Fibroblast of lung (primary cell): Measurements from ENCODE around the gene ZNF467. TPM values are rescaled to one million over a fixed set of nuclear protein-coding genes. Genes with fewer than 3 reads are reported as not detected.

Source experiments
- DNase-seq, 2 donors: peaks; one replicate each; pipeline versions ENCODE4 v3.0.0 to v3.0.0-alpha.2; 2010; ENCODE audit warnings: low read depth in 2 of 2
- H2AFZ ChIP-seq: 2 replicates; pipeline ENCODE4 v1.5.1; 2012; ENCODE audit warnings: low read length, control low read depth, inconsistent platforms
- H3K27ac ChIP-seq: 2 replicates; pipeline ENCODE4 v1.5.1; 2011; ENCODE audit warnings: low read length, control low read depth; ENCODE audit not compliant: insufficient read depth
- H3K27me3 ChIP-seq: 2 replicates; pipeline ENCODE4 v1.5.1; 2011; ENCODE audit warnings: mild to moderate bottlenecking, low read length; ENCODE audit not compliant: control insufficient read depth, insufficient read depth
- H3K36me3 ChIP-seq: 2 replicates; pipeline ENCODE4 v1.5.1; 2011; ENCODE audit warnings: low read length; ENCODE audit not compliant: control insufficient read depth, insufficient read depth
- H3K4me1 ChIP-seq: 2 replicates; pipeline ENCODE4 v1.5.1; 2011; ENCODE audit warnings: low read length; ENCODE audit not compliant: control insufficient read depth, insufficient read depth; ENCODE audit errors: extremely low read depth
- H3K4me2 ChIP-seq: 2 replicates; pipeline ENCODE4 v1.5.1; 2011; ENCODE audit warnings: low read length, control low read depth; ENCODE audit not compliant: insufficient read depth; ENCODE audit errors: extremely low read depth
- H3K4me3 ChIP-seq, 4 experiments: fragments of 200-600 bp in 1 of 4; sonication (generic) in 1 of 4; replicated peaks in 1 of 4; 2 replicates each; pipeline ENCODE4 v1.5.1; 2011 to 2016; ENCODE audit warnings: low read length in 4 of 4, low read depth in 3 of 4, mild to moderate bottlenecking in 3 of 4, control low read depth in 2 of 4, inconsistent platforms in 1 of 4, mixed read lengths in 1 of 4; ENCODE audit not compliant: insufficient read depth in 1 of 4; ENCODE audit errors: control extremely low read depth in 1 of 4
- H3K79me2 ChIP-seq: 2 replicates; pipeline ENCODE4 v1.5.1; 2012; ENCODE audit warnings: mild to moderate bottlenecking, low read length, inconsistent platforms; ENCODE audit not compliant: control insufficient read depth, insufficient read depth
- H3K9ac ChIP-seq: 2 replicates; pipeline ENCODE4 v1.5.1; 2011; ENCODE audit warnings: mild to moderate bottlenecking, low read length, control low read depth; ENCODE audit not compliant: insufficient read depth
- H3K9me3 ChIP-seq: 2 replicates; pipeline ENCODE4 v1.5.1; 2012; ENCODE audit warnings: low read depth, low read length; ENCODE audit not compliant: control insufficient read depth, insufficient read depth
- H4K20me1 ChIP-seq: 2 replicates; pipeline ENCODE4 v1.5.1; 2011; ENCODE audit warnings: low read length; ENCODE audit not compliant: control insufficient read depth, insufficient read depth; ENCODE audit errors: extremely low read depth
- CTCF ChIP-seq, 2 donors: IDR thresholded peaks in 1 of 2; conservative IDR thresholded peaks in 1 of 2; 1 replicate in 1 of 2; 2 replicates in 1 of 2; pipeline ENCODE4 v1.5.1; 2011 to 2012; ENCODE audit warnings: low read length in 2 of 2, control low read depth in 1 of 2, inconsistent platforms in 1 of 2, low read depth in 1 of 2, mild to moderate bottlenecking in 1 of 2
- EZH2 ChIP-seq: IDR thresholded peaks from 2 replicates; pipeline ENCODE4 v1.5.1; 2012; ENCODE audit warnings: low read length, control low read depth, mild to moderate bottlenecking; ENCODE audit errors: missing control alignments
- polyA plus RNA-seq, 2 donors: library from polyadenylated mRNA; depleted of rRNA in 1 of 2; stranded (reverse) in 1 of 2; unstranded in 1 of 2; fragments of >200 nt; gene quantifications; 2 replicates each; pipeline ENCODE4 v1.2.1, GENCODE V29; 2011 to 2012; ENCODE audit warnings: missing spikeins in 1 of 2
- total RNA-seq: library from RNA; depleted of rRNA; stranded (reverse); fragments of >200 nt; gene quantifications from 2 replicates; pipeline ENCODE4 v1.2.1, GENCODE V29; 2014

Gene ZNF467
- total and polyA plus RNA-seq, 2 donors (not counting 1 experiment from before 2014, with no cell fraction given): 0.89 to 1.3 TPM

GRCh38 chr7:149779502-149779805 lies 6.1 kb upstream of the ZNF467 start:
- no peaks in the 10 kb centered on the region for H3K36me3 ChIP-seq
- H2AFZ ChIP-seq: no peak overlapping the region
- no peak for DNase-seq
- no peaks in the 10 kb centered on the region for H3K9me3 ChIP-seq
- no peaks in the 10 kb centered on the region for H4K20me1 ChIP-seq
- no peak overlapping the region for H3K4me2 ChIP-seq
- no peak overlapping the region for H3K9ac ChIP-seq
- no peaks in the 10 kb centered on the region for H3K79me2 ChIP-seq
- H3K4me3 ChIP-seq: no peak overlapping the region
- H3K4me1 ChIP-seq: no peaks in the 10 kb centered on the region
- H3K27me3 ChIP-seq: peaks cover 6% of the 10 kb centered on the region
- no peak for TF ChIP-seq EZH2
- TF ChIP-seq CTCF (conservative IDR thresholded peaks at IDR 0.05 in 1 of 2, IDR thresholded peaks at IDR 0.05 in 1 of 2; ENCODE audit: low read depth in 1 of 2, low read length in 2 of 2): no peak
- H3K27ac ChIP-seq: no peak overlapping the region

GRCh38 chr7:149778696-149779501 lies 5.5 kb upstream of the ZNF467 start:
- no peak overlapping the region for H3K4me3 ChIP-seq
- H3K4me2 ChIP-seq: no peak overlapping the region
- H3K9ac ChIP-seq: no peak overlapping the region
- no peaks in the 10 kb centered on the region for H3K79me2 ChIP-seq
- no peaks in the 10 kb centered on the region for H3K9me3 ChIP-seq
- H2AFZ ChIP-seq: no peak overlapping the region
- no peaks in the 10 kb centered on the region for H4K20me1 ChIP-seq
- no peaks in the 10 kb centered on the region for H3K4me1 ChIP-seq
- peaks cover 10% of the 10 kb centered on the region for H3K27me3 ChIP-seq
- no peak overlapping the region for H3K27ac ChIP-seq
- no peak for DNase-seq
- H3K36me3 ChIP-seq: no peaks in the 10 kb centered on the region
- TF ChIP-seq CTCF (conservative IDR thresholded peaks at IDR 0.05 in 1 of 2, IDR thresholded peaks at IDR 0.05 in 1 of 2; ENCODE audit: low read depth in 1 of 2, low read length in 2 of 2): no peak
- TF ChIP-seq EZH2: no peak

- TF ChIP-seq CTCF (conservative IDR thresholded peaks at IDR 0.05 in 1 of 2, IDR thresholded peaks at IDR 0.05 in 1 of 2; ENCODE audit: low read depth in 1 of 2, low read length in 2 of 2) (no peak), EZH2 (no peak)
- Histone ChIP-seq H3K27ac (no peak overlapping the region), H3K4me1 (no peaks in the 10 kb centered on the region), H3K4me3 (no peak overlapping the region), H3K9me3 (no peaks in the 10 kb centered on the region), H3K9ac (no peak overlapping the region), H3K36me3 (no peaks in the 10 kb centered on the region), H3K4me2 (no peak overlapping the region), H3K27me3 (peaks cover 10% of the 10 kb centered on the region), H4K20me1 (no peaks in the 10 kb centered on the region), H2AFZ (no peak overlapping the region), H3K79me2 (no peaks in the 10 kb centered on the region)
- no peak for DNase-seq
These were observed 4.9 kb upstream of the ZNF467 start for GRCh38 chr7:149778327-149778637.
